Activated naive CD8-positive, alpha-beta T cell (primary cell): ENCODE results near the gene CA9.

Experiments used
- H3K27ac Mint-ChIP-seq: one replicate; pipeline ENCODE4 v1.8.0; 2021; ENCODE audit warnings: mixed read lengths
- H3K27me3 Mint-ChIP-seq: one replicate; pipeline ENCODE4 v1.8.0; 2021; ENCODE audit warnings: mixed read lengths
- H3K36me3 Mint-ChIP-seq: one replicate; pipeline ENCODE4 v1.8.0; 2021; ENCODE audit warnings: mixed read lengths
- H3K4me1 Mint-ChIP-seq: one replicate; pipeline ENCODE4 v1.8.0; 2021; ENCODE audit warnings: low read depth, mixed read lengths
- H3K4me3 Mint-ChIP-seq: one replicate; pipeline ENCODE4 v1.8.0; 2021; ENCODE audit warnings: mild to moderate bottlenecking, mixed read lengths
- H3K9me3 Mint-ChIP-seq: one replicate; pipeline ENCODE4 v1.8.0; 2021; ENCODE audit warnings: low read depth, mixed read lengths

The CA9 gene

GRCh38 chr9:35679766-35680330 lies 6.1 kb downstream of the CA9 start:
- Mint-ChIP-seq H3K9me3 (no peaks in the 10 kb centered on the region), H3K27ac (no peak overlapping the region), H3K36me3 (no peaks in the 10 kb centered on the region), H3K27me3 (no peaks in the 10 kb centered on the region), H3K4me1 (peaks cover 5% of the 10 kb centered on the region), H3K4me3 (no peak overlapping the region)

GRCh38 chr9:35680331-35681105 lies 6.8 kb downstream of the CA9 start:
- Mint-ChIP-seq H3K4me1 (peaks cover 5% of the 10 kb centered on the region), H3K27me3 (no peaks in the 10 kb centered on the region), H3K4me3 (no peak overlapping the region), H3K27ac (no peak overlapping the region), H3K9me3 (no peaks in the 10 kb centered on the region), H3K36me3 (no peaks in the 10 kb centered on the region)

- Mint-ChIP-seq H3K36me3 (no peaks in the 10 kb centered on the region), H3K27ac (no peak overlapping the region), H3K27me3 (no peaks in the 10 kb centered on the region), H3K9me3 (no peaks in the 10 kb centered on the region), H3K4me1 (peaks cover 2% of the 10 kb centered on the region), H3K4me3 (no peak overlapping the region)
These were observed 7.7 kb downstream of the CA9 start for GRCh38 chr9:35681341-35682002.

GRCh38 chr9:35682051-35682450 lies 8.3 kb downstream of the CA9 start:
- H3K9me3 Mint-ChIP-seq = no peaks in the 10 kb centered on the region
- H3K36me3 Mint-ChIP-seq = no peaks in the 10 kb centered on the region
- H3K4me3 Mint-ChIP-seq = no peak overlapping the region
- no peak overlapping the region for H3K27ac Mint-ChIP-seq
- no peaks in the 10 kb centered on the region for H3K27me3 Mint-ChIP-seq
- H3K4me1 Mint-ChIP-seq = no peaks in the 10 kb centered on the region

GRCh38 chr9:35682520-35683315 lies 9.0 kb downstream of the CA9 start:
- Mint-ChIP-seq H3K27ac (no peak overlapping the region), H3K27me3 (no peaks in the 10 kb centered on the region), H3K9me3 (no peaks in the 10 kb centered on the region), H3K4me1 (peaks cover 3% of the 10 kb centered on the region), H3K4me3 (no peak overlapping the region), H3K36me3 (no peaks in the 10 kb centered on the region)

- Mint-ChIP-seq H3K9me3 (no peaks in the 10 kb centered on the region), H3K4me1 (peaks cover 7% of the 10 kb centered on the region), H3K4me3 (no peak overlapping the region), H3K36me3 (no peaks in the 10 kb centered on the region), H3K27ac (no peak overlapping the region), H3K27me3 (no peaks in the 10 kb centered on the region)
These were observed 9.6 kb downstream of the CA9 start for GRCh38 chr9:35683323-35683722.

GRCh38 chr9:35684921-35685320 lies 11.2 kb downstream of the CA9 start:
- Mint-ChIP-seq H3K36me3 (no peaks in the 10 kb centered on the region), H3K4me3 (no peak overlapping the region), H3K27me3 (no peaks in the 10 kb centered on the region), H3K9me3 (no peaks in the 10 kb centered on the region), H3K4me1 (peaks cover 15% of the 10 kb centered on the region), H3K27ac (no peak overlapping the region)

- Mint-ChIP-seq H3K27me3 (no peaks in the 10 kb centered on the region), H3K4me1 (peaks cover 16% of the 10 kb centered on the region), H3K9me3 (no peaks in the 10 kb centered on the region), H3K36me3 (no peaks in the 10 kb centered on the region), H3K4me3 (no peak overlapping the region), H3K27ac (no peak overlapping the region)
These were observed 11.8 kb downstream of the CA9 start for GRCh38 chr9:35685506-35685905.

- H3K36me3 Mint-ChIP-seq = no peaks in the 10 kb centered on the region
- H3K9me3 Mint-ChIP-seq = no peaks in the 10 kb centered on the region
- no peaks in the 10 kb centered on the region for H3K27me3 Mint-ChIP-seq
- no peak overlapping the region for H3K27ac Mint-ChIP-seq
- no peak overlapping the region for H3K4me3 Mint-ChIP-seq
- H3K4me1 Mint-ChIP-seq = peaks cover 21% of the 10 kb centered on the region
These were observed 12.8 kb downstream of the CA9 start for GRCh38 chr9:35686222-35687203.

- H3K9me3 Mint-ChIP-seq = no peaks in the 10 kb centered on the region
- H3K4me1 Mint-ChIP-seq = peaks cover 24% of the 10 kb centered on the region
- no peaks in the 10 kb centered on the region for H3K36me3 Mint-ChIP-seq
- no peak overlapping the region for H3K4me3 Mint-ChIP-seq
- H3K27ac Mint-ChIP-seq = no peak overlapping the region
- H3K27me3 Mint-ChIP-seq = no peaks in the 10 kb centered on the region
These were observed 13.6 kb downstream of the CA9 start for GRCh38 chr9:35687306-35687705.

GRCh38 chr9:35687972-35688557 lies 14.3 kb downstream of the CA9 start:
- Mint-ChIP-seq H3K9me3 (no peaks in the 10 kb centered on the region), H3K27ac (no peak overlapping the region), H3K36me3 (no peaks in the 10 kb centered on the region), H3K27me3 (no peaks in the 10 kb centered on the region), H3K4me3 (no peak overlapping the region), H3K4me1 (peaks cover 24% of the 10 kb centered on the region)

- Mint-ChIP-seq H3K4me1 (peaks cover 24% of the 10 kb centered on the region), H3K27ac (peak overlapping the region; percentile 22), H3K9me3 (no peaks in the 10 kb centered on the region), H3K4me3 (peak overlapping the region; percentile 65), H3K36me3 (no peaks in the 10 kb centered on the region), H3K27me3 (no peaks in the 10 kb centered on the region)
These were observed 15.1 kb downstream of the CA9 start for GRCh38 chr9:35688558-35689541.
